ENCODE measurements around the gene PIK3C2G. TPM values are rescaled to one million over a fixed set of nuclear protein-coding genes. Genes with fewer than 3 reads are reported as not detected.

Gene PIK3C2G
- total RNA-seq, 1 experiment from 2014 or later: not detected

GRCh38 chr12:18556161-18556560 lies 294.8 kb downstream of the PIK3C2G start:
- Histone ChIP-seq H3K27me3 (ENCODE audit: control insufficient read depth, insufficient read depth, low read length) (no peaks in the 10 kb centered on the region), H3K9me3 (ENCODE audit: control insufficient read depth, insufficient read depth, low read depth, low read length) (no peaks in the 10 kb centered on the region), H3K27ac (ENCODE audit: low read length) (no peak overlapping the region), H3K36me3 (ENCODE audit: control insufficient read depth, insufficient read depth, low read length) (no peaks in the 10 kb centered on the region), H3K4me1 (ENCODE audit: control insufficient read depth, insufficient read depth, low read length) (no peaks in the 10 kb centered on the region), H3K4me3 (ENCODE audit: low read depth in 2 of 2, low read length in 2 of 2) (no peak overlapping the region)
- ChIA-PET CTCF (no interaction called here), POLR2A (no interaction called here)
- in situ Hi-C loops (cut with HindIII; ENCODE audit: low pct_unique_long_range_greater_than_20kb, low sequenced_read_pairs) (no loop called here), intact Hi-C loops (cut with micrococcal nuclease; ENCODE audit: unreplicated experiment) (no loop called here)
- no TSS peak for BruUV-seq (replicated peaks)
- no peak for ATAC-seq
- TF ChIP-seq, protein P1, sequence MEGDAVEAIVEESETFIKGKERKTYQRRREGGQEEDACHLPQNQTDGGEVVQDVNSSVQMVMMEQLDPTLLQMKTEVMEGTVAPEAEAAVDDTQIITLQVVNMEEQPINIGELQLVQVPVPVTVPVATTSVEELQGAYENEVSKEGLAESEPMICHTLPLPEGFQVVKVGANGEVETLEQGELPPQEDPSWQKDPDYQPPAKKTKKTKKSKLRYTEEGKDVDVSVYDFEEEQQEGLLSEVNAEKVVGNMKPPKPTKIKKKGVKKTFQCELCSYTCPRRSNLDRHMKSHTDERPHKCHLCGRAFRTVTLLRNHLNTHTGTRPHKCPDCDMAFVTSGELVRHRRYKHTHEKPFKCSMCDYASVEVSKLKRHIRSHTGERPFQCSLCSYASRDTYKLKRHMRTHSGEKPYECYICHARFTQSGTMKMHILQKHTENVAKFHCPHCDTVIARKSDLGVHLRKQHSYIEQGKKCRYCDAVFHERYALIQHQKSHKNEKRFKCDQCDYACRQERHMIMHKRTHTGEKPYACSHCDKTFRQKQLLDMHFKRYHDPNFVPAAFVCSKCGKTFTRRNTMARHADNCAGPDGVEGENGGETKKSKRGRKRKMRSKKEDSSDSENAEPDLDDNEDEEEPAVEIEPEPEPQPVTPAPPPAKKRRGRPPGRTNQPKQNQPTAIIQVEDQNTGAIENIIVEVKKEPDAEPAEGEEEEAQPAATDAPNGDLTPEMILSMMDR (IDR thresholded peaks at IDR 0.05): no peak
- TF ChIP-seq POLR2AphosphoS5 (IDR thresholded peaks at IDR 0.05; ENCODE audit: low read depth, low read length): no peak
- no peak for TF ChIP-seq REST (IDR thresholded peaks at IDR 0.05; ENCODE audit: insufficient read depth in 1 of 2, low read depth in 2 of 2, low read length in 1 of 2)
- TF ChIP-seq TCF7L2 (IDR thresholded peaks at IDR 0.05; ENCODE audit: low read depth, low read length): no peak
- no peak for TF ChIP-seq SIN3A (IDR thresholded peaks at IDR 0.05; ENCODE audit: borderline replicate concordance, insufficient read depth, low read depth, low read length)
- DNase-seq (ENCODE audit: low read depth, low spot score): no peak

DNA sequence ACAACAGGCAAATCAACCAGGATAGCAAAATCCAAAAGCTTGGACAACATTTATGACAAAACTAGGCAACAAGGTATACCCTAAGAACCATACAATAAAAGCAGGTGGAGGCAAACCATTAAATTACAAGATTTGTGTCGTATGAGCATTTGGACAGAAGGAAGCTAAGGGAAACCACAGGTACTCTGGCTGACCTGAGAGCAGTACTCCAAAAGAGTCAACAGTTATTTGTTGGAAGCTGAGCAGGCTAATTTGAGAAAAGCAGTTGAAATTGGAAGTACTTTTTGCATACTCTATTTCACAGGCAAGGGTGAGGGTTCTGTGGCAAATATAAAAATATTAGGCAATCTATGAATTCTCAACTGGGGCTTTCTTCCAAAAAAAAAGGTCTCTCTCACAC lies 297.9 kb downstream of the PIK3C2G start:
- ChIA-PET POLR2A (no interaction called here), CTCF (no interaction called here)
- Histone ChIP-seq H3K27me3 (ENCODE audit: control insufficient read depth, insufficient read depth, low read length) (no peaks in the 10 kb centered on the region), H3K36me3 (ENCODE audit: control insufficient read depth, insufficient read depth, low read length) (no peaks in the 10 kb centered on the region), H3K4me3 (ENCODE audit: low read depth in 2 of 2, low read length in 2 of 2) (no peak overlapping the region), H3K4me1 (ENCODE audit: control insufficient read depth, insufficient read depth, low read length) (no peaks in the 10 kb centered on the region), H3K9me3 (ENCODE audit: control insufficient read depth, insufficient read depth, low read depth, low read length) (no peaks in the 10 kb centered on the region), H3K27ac (ENCODE audit: low read length) (no peak overlapping the region)
- intact Hi-C loops (cut with micrococcal nuclease; ENCODE audit: unreplicated experiment) (no loop called here), in situ Hi-C loops (cut with HindIII; ENCODE audit: low pct_unique_long_range_greater_than_20kb, low sequenced_read_pairs) (no loop called here)
- no peak for TF ChIP-seq SIN3A (IDR thresholded peaks at IDR 0.05; ENCODE audit: borderline replicate concordance, insufficient read depth, low read depth, low read length)
- ATAC-seq (no peak), DNase-seq (ENCODE audit: low read depth, low spot score) (no peak)
- BruUV-seq (replicated peaks): no TSS peak

GRCh38 chr12:18562531-18562930 lies 301.2 kb downstream of the PIK3C2G start:
- H3K4me1 ChIP-seq (ENCODE audit: control insufficient read depth, insufficient read depth, low read length): no peaks in the 10 kb centered on the region
- H3K36me3 ChIP-seq (ENCODE audit: control insufficient read depth, insufficient read depth, low read length): no peaks in the 10 kb centered on the region
- H3K27me3 ChIP-seq (ENCODE audit: control insufficient read depth, insufficient read depth, low read length): no peaks in the 10 kb centered on the region
- POLR2A ChIA-PET: no interaction called here
- BruUV-seq (replicated peaks): no TSS peak
- no peak for ATAC-seq
- no peak overlapping the region for H3K4me3 ChIP-seq (ENCODE audit: low read depth in 2 of 2, low read length in 2 of 2)
- CTCF ChIA-PET: no interaction called here
- H3K9me3 ChIP-seq (ENCODE audit: control insufficient read depth, insufficient read depth, low read depth, low read length): no peaks in the 10 kb centered on the region
- TF ChIP-seq REST (IDR thresholded peaks at IDR 0.05; ENCODE audit: insufficient read depth in 1 of 2, low read depth in 2 of 2, low read length in 1 of 2) (no peak), SIN3A (IDR thresholded peaks at IDR 0.05; ENCODE audit: borderline replicate concordance, insufficient read depth, low read depth, low read length) (no peak), TCF7L2 (IDR thresholded peaks at IDR 0.05; ENCODE audit: low read depth, low read length) (no peak), POLR2AphosphoS5 (IDR thresholded peaks at IDR 0.05; ENCODE audit: low read depth, low read length) (no peak)
- TF ChIP-seq, protein P1 (IDR thresholded peaks at IDR 0.05): no peak
- DNase-seq (ENCODE audit: low read depth, low spot score): no peak
- no peak overlapping the region for H3K27ac ChIP-seq (ENCODE audit: low read length)
- in situ Hi-C loops (cut with HindIII; ENCODE audit: low pct_unique_long_range_greater_than_20kb, low sequenced_read_pairs) (no loop called here), intact Hi-C loops (cut with micrococcal nuclease; ENCODE audit: unreplicated experiment) (no loop called here)
